GM12874 (cell line): ENCODE data around the gene ENTPD3.

Source experiments
- TF ChIP-seq, protein P1 (sequence below): IDR thresholded peaks from 2 replicates; pipeline ENCODE4 v1.5.1; 2011; ENCODE audit warnings: low read depth, mild to moderate bottlenecking, control low read depth, low read length, moderate library complexity; ENCODE audit not compliant: insufficient read depth

ENTPD3 gene

GRCh38 chr3:40363674-40364073 is 23.3 kb upstream of the ENTPD3 start:
- TF ChIP-seq, protein P1, sequence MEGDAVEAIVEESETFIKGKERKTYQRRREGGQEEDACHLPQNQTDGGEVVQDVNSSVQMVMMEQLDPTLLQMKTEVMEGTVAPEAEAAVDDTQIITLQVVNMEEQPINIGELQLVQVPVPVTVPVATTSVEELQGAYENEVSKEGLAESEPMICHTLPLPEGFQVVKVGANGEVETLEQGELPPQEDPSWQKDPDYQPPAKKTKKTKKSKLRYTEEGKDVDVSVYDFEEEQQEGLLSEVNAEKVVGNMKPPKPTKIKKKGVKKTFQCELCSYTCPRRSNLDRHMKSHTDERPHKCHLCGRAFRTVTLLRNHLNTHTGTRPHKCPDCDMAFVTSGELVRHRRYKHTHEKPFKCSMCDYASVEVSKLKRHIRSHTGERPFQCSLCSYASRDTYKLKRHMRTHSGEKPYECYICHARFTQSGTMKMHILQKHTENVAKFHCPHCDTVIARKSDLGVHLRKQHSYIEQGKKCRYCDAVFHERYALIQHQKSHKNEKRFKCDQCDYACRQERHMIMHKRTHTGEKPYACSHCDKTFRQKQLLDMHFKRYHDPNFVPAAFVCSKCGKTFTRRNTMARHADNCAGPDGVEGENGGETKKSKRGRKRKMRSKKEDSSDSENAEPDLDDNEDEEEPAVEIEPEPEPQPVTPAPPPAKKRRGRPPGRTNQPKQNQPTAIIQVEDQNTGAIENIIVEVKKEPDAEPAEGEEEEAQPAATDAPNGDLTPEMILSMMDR: no peak

- TF ChIP-seq, protein P1: no peak
These were observed 20.5 kb upstream of the ENTPD3 start for GRCh38 chr3:40366203-40367162.

DNA sequence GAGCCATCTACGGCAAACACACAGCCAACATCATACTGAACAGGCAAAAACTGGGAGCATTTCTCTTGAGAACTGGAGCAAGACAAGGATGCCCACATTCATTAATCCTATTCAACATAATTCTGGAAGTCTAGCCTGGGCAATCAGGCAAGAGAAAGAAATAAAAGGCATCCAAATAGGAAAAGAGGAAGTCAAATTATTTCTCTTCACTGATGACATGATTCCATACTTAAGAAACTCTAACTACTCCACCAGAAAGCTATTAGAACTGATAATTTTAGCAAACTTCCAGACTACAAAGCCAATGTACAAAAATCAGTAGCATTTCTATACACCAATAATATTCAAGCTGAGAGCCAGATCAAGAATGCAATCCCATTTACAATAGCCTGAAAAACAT is 17.3 kb upstream of the ENTPD3 start:
- TF ChIP-seq, protein P1: no peak

- TF ChIP-seq, protein P1: no peak
These were observed 9.2 kb upstream of the ENTPD3 start for GRCh38 chr3:40377822-40378221.

GRCh38 chr3:40379674-40380306 is 7.2 kb upstream of the ENTPD3 start:
- TF ChIP-seq, protein P1: no peak

DNA sequence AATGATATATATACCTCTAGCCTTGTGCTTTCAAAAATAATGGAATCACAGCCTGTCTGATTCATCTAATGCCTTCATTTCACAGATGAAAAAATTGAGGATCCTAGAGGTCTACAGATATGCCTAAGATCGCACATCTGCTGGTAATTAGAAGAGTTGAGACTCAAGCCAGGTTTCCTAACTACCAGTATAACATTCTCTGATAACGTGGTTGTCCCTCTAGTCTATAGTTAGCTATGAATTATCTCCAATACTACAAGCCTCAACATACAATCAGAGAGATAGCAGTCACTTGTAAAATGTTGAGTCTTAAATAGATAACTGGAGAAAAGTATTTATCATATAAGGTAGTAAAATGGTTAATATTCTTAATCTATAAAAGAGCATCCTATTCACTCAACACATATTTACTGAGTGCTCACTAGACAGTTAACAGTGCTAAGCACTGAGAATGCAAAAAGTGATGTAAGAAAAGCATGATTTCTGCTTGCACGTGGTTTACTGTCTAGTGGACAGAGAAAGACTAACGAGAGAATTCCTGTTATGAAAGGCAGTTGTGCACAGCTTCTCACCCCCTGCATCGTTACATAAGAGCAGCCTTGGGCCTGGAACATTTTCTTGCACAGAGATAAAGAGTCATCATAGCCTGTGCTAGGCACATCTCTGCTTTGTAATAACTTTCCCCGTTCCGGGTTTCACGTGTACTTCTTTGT is 4.9 kb upstream of the ENTPD3 start:
- TF ChIP-seq, protein P1: no peak

GRCh38 chr3:40382617-40382979 is 4.4 kb upstream of the ENTPD3 start:
- TF ChIP-seq, protein P1: no peak
